ENCODE data around the gene DDB1.
A peak's percentile ranks its signal among the peaks of the same experiment; 100 is the strongest.

The DDB1 gene

GRCh38 chr11:61335355-61335710 lies 2.4 kb upstream of the DDB1 start:
- DNase-seq (ENCODE audit: low spot score in 2 of 2) (no peak), ATAC-seq (ENCODE audit: low read depth) (no peak)
- Mint-ChIP-seq H3K4me3 (no peak overlapping the region), H3K36me3 (peaks cover 8% of the 10 kb centered on the region), H3K9me3 (no peaks in the 10 kb centered on the region), H3K27ac (no peak overlapping the region), H3K27me3 (no peaks in the 10 kb centered on the region), H3K4me1 (peaks cover 32% of the 10 kb centered on the region)

DNA sequence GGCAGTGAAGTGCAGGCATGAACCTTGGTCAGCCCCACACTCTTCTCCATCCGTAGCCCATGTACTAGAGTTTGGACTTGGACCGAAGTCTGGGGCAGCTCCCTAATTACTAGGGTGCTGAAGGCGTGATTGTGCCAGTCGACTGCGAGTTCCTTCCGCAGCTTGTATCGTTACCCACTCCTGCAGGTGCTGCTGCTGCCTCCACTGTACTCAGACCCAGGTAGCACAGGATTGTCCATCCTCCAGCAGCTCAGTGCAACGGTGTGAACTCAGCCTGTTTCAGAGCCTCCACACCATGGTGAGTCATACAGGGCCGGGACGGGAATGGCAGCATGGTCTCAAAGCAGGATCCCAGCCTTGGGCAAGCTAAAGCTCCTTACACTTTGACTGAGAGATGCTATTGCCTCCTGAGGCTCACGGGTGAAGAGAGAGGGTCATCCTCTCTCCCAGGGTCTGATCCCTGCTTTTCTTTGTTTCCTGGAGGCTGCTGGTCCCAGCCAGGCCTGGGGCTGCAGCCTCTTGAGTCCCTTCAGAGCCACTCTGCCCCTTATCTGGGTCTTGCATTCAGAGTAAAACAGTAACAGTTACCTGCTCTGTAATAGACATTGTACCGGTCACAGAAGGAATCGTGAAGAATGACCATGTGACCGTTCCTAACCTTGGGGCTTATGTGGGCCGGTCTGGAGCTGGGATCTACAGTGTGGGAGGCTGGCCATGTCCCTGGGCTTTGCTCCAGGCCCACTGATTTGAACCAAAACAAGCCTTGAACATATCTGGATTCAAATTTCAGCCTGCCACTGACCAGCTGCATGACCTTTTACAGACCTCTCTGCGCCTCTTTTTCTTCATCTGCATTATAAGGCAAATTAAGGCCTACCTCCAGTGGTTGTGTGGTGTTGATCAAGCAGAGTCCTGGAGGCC lies 1.8 kb upstream of the DDB1 start:
- Mint-ChIP-seq H3K4me1 (peaks cover 35% of the 10 kb centered on the region), H3K9me3 (no peaks in the 10 kb centered on the region), H3K27me3 (no peaks in the 10 kb centered on the region), H3K4me3 (peak overlapping the region; percentile 95), H3K36me3 (peaks cover 8% of the 10 kb centered on the region), H3K27ac (no peak overlapping the region)
- no peak for DNase-seq (ENCODE audit: low spot score in 2 of 2)
- no peak for ATAC-seq (ENCODE audit: low read depth)

DNA sequence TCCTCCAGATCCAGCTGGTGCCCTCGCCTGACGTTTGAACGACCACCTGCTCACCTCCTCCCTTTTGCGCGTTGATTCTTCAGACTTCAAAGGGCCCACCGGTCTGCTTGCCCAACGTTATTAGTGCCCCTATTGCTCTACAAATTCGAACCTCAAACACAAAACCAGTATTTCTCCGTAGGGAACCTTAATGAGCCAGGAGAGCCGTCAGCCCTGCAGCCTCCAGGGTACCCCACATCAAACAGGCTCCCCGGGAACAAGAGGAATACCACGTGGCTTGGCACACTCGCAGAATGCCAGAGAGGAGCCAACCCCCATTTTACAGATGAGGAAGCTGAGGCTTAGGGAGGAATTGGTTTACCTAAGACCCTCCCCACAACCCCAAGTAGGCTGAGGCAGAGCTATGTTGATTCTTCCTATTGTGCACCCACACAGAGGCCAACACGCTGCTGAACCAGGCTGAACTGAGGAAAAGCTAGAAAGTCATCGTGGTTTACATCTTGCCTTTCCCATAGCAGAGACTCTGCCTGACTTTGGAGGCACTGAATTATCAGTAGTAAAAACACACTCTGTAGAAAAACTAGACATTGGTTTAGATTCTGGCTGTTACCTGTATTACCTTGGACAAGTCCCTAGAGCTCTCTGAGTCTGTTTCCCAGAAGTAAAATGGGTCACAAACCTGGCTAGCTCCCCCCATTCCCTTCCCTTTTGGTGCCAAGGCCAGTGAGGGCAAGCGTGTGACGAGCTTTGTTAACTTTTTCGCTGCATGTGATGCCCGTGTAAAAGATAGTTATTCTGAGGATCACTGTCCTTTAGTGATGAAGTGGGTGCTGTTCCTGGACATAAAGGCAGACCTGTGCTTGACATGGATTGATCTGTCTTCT lies 887 bp upstream of the DDB1 start:
- Mint-ChIP-seq H3K36me3 (peaks cover 9% of the 10 kb centered on the region), H3K9me3 (no peaks in the 10 kb centered on the region), H3K27ac (peak overlapping the region; percentile 95), H3K4me1 (peaks cover 39% of the 10 kb centered on the region), H3K27me3 (no peaks in the 10 kb centered on the region), H3K4me3 (peak overlapping the region; percentile 95)
- ATAC-seq (ENCODE audit: low read depth) (peak; percentile 6), DNase-seq (ENCODE audit: low spot score in 2 of 2) (no peak)

DNA sequence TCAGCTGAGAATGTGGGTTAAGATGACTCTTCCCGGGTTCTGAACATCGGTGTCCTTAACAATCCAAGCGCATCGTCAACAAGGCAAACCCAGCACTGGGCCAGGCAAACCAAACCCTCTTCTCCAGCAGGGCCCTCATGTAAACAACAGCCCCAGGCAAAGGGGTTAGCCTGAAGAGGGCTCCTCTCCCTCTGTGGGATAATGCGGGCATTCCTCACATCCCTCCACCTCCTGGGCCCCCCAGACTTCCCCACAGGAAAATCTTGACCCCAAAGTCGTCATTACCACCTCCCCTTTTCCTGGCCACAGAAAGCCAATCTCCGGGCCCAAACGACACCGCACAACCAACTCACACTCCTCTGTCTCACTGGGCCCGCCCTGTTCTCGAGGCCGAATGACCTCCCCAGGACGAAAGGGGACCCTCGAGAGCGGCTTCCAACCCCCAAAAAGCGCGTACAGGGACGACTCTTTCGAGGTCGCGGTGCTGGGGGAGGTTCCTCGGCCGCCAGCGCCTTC lies 566 bp downstream of the DDB1 start:
- Mint-ChIP-seq H3K9me3 (no peaks in the 10 kb centered on the region), H3K4me1 (peaks cover 41% of the 10 kb centered on the region), H3K27me3 (no peaks in the 10 kb centered on the region), H3K36me3 (peaks cover 8% of the 10 kb centered on the region), H3K4me3 (peak overlapping the region; percentile 95), H3K27ac (peak overlapping the region; percentile 95)
- no peak for ATAC-seq (ENCODE audit: low read depth)
- no peak for DNase-seq (ENCODE audit: low spot score in 2 of 2)

DNA sequence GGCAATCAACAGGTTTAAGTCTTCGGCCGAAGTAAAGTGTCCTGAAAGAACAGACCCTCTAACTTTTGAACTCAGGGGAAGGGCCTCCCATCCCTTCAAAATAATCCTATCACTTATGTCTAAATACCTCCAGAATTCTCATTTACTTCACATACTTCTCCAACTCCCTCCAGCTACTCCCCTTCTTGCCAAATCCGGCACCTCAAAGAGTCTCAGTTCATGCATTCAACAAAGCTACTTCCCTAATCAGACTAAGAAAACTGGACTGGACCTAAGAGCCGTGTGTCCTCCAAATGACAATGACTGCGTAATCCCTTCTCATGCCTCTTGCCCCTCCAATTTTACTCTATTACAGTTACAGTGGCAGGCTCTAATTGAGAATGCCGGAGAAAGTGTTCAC lies 1.3 kb downstream of the DDB1 start:
- H3K4me3 Mint-ChIP-seq, result peak overlapping the region; percentile 95
- ATAC-seq (ENCODE audit: low read depth) (no peak), DNase-seq (ENCODE audit: low spot score in 2 of 2) (no peak)
- peak overlapping the region; percentile 95 for H3K27ac Mint-ChIP-seq
- peaks cover 35% of the 10 kb centered on the region for H3K4me1 Mint-ChIP-seq
- peaks cover 8% of the 10 kb centered on the region for H3K36me3 Mint-ChIP-seq
- no peaks in the 10 kb centered on the region for H3K27me3 Mint-ChIP-seq
- H3K9me3 Mint-ChIP-seq, result no peaks in the 10 kb centered on the region

DNA sequence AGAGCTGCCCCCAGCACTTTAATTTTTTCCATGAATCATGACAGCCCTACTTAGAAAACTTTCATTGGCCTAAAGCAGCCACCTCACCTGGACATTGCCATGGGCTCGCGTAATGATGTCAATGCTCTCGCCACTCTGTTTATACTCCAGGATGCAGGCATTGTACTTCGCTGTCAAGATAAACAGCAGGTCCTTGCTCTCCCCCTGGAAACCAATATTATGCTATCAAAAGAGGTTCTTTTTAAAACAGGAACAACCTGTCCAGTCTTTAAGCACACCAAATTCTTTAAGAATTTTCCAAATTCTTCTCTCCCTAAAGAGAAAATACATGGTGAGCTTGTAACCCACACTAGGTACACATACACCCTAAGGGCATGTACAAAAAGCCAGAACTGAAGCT lies 3.0 kb downstream of the DDB1 start:
- no peak for ATAC-seq (ENCODE audit: low read depth)
- H3K36me3 Mint-ChIP-seq, result peaks cover 20% of the 10 kb centered on the region
- no peak overlapping the region for H3K4me3 Mint-ChIP-seq
- H3K4me1 Mint-ChIP-seq, result peaks cover 33% of the 10 kb centered on the region
- no peaks in the 10 kb centered on the region for H3K9me3 Mint-ChIP-seq
- no peak for DNase-seq (ENCODE audit: low spot score in 2 of 2)
- no peaks in the 10 kb centered on the region for H3K27me3 Mint-ChIP-seq
- H3K27ac Mint-ChIP-seq, result no peak overlapping the region

GRCh38 chr11:61328351-61328750 lies 4.6 kb downstream of the DDB1 start:
- Mint-ChIP-seq H3K27ac (no peak overlapping the region), H3K27me3 (no peaks in the 10 kb centered on the region), H3K4me1 (peaks cover 27% of the 10 kb centered on the region), H3K4me3 (no peak overlapping the region), H3K9me3 (no peaks in the 10 kb centered on the region), H3K36me3 (peaks cover 27% of the 10 kb centered on the region)
- ATAC-seq (ENCODE audit: low read depth) (no peak), DNase-seq (ENCODE audit: low spot score in 2 of 2) (no peak)

GRCh38 chr11:61327669-61328071 lies 5.2 kb downstream of the DDB1 start:
- H3K27me3 Mint-ChIP-seq, result no peaks in the 10 kb centered on the region
- peaks cover 32% of the 10 kb centered on the region for H3K36me3 Mint-ChIP-seq
- no peak for ATAC-seq (ENCODE audit: low read depth)
- H3K4me1 Mint-ChIP-seq, result peaks cover 26% of the 10 kb centered on the region
- no peak overlapping the region for H3K27ac Mint-ChIP-seq
- H3K4me3 Mint-ChIP-seq, result no peak overlapping the region
- DNase-seq (ENCODE audit: low spot score in 2 of 2), result no peak
- no peaks in the 10 kb centered on the region for H3K9me3 Mint-ChIP-seq

DNA sequence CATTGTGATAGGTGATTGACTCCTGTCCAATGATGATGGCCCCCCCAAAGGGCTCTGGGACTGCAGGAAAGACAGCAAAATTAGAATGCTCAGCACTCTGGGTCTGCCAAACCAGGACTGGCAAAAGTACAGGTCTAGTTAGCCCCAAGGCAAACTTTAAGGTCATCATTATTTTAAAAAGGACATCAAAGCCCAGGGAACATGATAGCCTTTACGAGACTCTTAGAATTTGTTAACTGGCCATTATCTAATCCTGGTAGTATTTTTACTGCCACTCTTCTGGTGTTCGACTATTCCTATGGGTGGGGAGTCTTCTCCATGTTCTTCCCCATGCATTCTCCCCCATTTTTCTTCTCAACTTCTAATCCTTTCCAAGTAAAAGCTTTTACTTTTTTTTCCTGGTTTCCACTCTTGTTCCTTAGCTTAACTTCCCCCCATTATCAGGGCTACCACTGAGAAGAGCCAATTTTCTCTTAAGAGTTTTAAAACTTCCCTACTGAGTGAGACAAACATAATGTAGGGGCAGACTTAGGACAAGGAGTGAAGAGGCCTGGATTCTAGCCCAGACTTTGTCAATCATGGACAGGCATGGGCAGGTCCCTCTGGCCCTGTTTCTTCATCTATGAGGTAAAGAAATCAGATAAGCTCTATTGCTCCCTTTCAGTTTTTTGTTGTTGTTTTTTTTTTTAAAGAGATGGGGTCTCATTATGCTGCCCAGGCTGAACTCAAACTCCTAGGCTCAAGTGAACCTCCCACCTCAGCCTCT lies 7.1 kb downstream of the DDB1 start:
- Mint-ChIP-seq H3K27ac (no peak overlapping the region), H3K27me3 (no peaks in the 10 kb centered on the region), H3K9me3 (no peaks in the 10 kb centered on the region), H3K4me3 (no peak overlapping the region), H3K4me1 (peaks cover 10% of the 10 kb centered on the region), H3K36me3 (peaks cover 40% of the 10 kb centered on the region)
- ATAC-seq (ENCODE audit: low read depth) (no peak), DNase-seq (ENCODE audit: low spot score in 2 of 2) (no peak)

- Mint-ChIP-seq H3K36me3 (peaks cover 33% of the 10 kb centered on the region), H3K27ac (no peak overlapping the region), H3K27me3 (no peaks in the 10 kb centered on the region), H3K9me3 (no peaks in the 10 kb centered on the region), H3K4me3 (no peak overlapping the region), H3K4me1 (no peaks in the 10 kb centered on the region)
- DNase-seq (ENCODE audit: low spot score in 2 of 2) (no peak), ATAC-seq (ENCODE audit: low read depth) (no peak)
Measured at GRCh38 chr11:61315260-61315659, 17.6 kb downstream of the DDB1 start.

- Mint-ChIP-seq H3K27me3 (no peaks in the 10 kb centered on the region), H3K4me1 (no peaks in the 10 kb centered on the region), H3K9me3 (no peaks in the 10 kb centered on the region), H3K27ac (no peak overlapping the region), H3K36me3 (peaks cover 25% of the 10 kb centered on the region), H3K4me3 (no peak overlapping the region)
- ATAC-seq (ENCODE audit: low read depth) (no peak), DNase-seq (ENCODE audit: low spot score in 2 of 2) (no peak)
Measured at GRCh38 chr11:61310749-61311148, 22.2 kb downstream of the DDB1 start.

GRCh38 chr11:61309739-61310138 lies 23.2 kb downstream of the DDB1 start:
- Mint-ChIP-seq H3K4me1 (no peaks in the 10 kb centered on the region), H3K4me3 (no peak overlapping the region), H3K36me3 (peaks cover 24% of the 10 kb centered on the region), H3K27ac (no peak overlapping the region), H3K27me3 (no peaks in the 10 kb centered on the region), H3K9me3 (no peaks in the 10 kb centered on the region)
- ATAC-seq (ENCODE audit: low read depth), result no peak
- no peak for DNase-seq (ENCODE audit: low spot score in 2 of 2)

- Mint-ChIP-seq H3K4me3 (no peak overlapping the region), H3K27me3 (no peaks in the 10 kb centered on the region), H3K27ac (no peak overlapping the region), H3K9me3 (no peaks in the 10 kb centered on the region), H3K4me1 (no peaks in the 10 kb centered on the region), H3K36me3 (peaks cover 25% of the 10 kb centered on the region)
- no peak for DNase-seq (ENCODE audit: low spot score in 2 of 2)
- ATAC-seq (ENCODE audit: low read depth), result no peak
Measured at GRCh38 chr11:61309141-61309540, 23.8 kb downstream of the DDB1 start.

DNA sequence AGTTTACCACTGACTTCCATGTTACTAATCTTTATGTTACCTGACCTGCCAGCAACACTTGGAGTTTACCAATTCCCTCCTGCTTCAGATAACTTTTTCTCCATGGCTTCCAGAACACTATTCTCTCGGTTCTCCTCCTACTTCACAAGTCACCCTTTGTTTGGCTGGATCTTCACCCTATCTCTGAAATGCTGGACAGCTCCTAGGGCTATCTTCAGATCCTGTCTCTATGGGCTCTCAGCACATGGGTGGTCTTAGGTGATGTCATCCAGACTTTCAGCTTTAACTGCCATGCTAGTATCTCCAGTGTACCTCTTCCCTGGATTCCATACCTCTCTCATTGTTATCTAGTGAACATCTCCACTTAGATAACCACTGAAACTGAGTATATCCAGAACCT lies 25.6 kb downstream of the DDB1 start:
- Mint-ChIP-seq H3K27me3 (no peaks in the 10 kb centered on the region), H3K4me1 (no peaks in the 10 kb centered on the region), H3K9me3 (no peaks in the 10 kb centered on the region), H3K27ac (no peak overlapping the region), H3K4me3 (no peak overlapping the region), H3K36me3 (peaks cover 16% of the 10 kb centered on the region)
- ATAC-seq (ENCODE audit: low read depth) (no peak), DNase-seq (ENCODE audit: low spot score in 2 of 2) (no peak)
